Activated T-helper 1 cell treated with anti-CD3 and anti-CD28 coated beads, Interleukin-2, amount 50 U/mL, for 16 hours (primary cell): Measurements from ENCODE around the gene SNRNP48.

Source experiments
- DNase-seq, 2 donors: peaks; one replicate each; pipeline ENCODE4 v3.0.0-alpha.2; 2020; ENCODE audit warnings: low read depth in 1 of 2, low spot score in 1 of 2

SNRNP48 gene

GRCh38 chr6:7593229-7593628, 3.2 kb downstream of the SNRNP48 start:
- no peak for DNase-seq

- DNase-seq, result no peak
Measured at GRCh38 chr6:7594579-7595125, 4.7 kb downstream of the SNRNP48 start.

GRCh38 chr6:7604003-7604402, 14.0 kb downstream of the SNRNP48 start:
- no peak for DNase-seq

GRCh38 chr6:7604506-7604905, 14.5 kb downstream of the SNRNP48 start:
- no peak for DNase-seq

DNA sequence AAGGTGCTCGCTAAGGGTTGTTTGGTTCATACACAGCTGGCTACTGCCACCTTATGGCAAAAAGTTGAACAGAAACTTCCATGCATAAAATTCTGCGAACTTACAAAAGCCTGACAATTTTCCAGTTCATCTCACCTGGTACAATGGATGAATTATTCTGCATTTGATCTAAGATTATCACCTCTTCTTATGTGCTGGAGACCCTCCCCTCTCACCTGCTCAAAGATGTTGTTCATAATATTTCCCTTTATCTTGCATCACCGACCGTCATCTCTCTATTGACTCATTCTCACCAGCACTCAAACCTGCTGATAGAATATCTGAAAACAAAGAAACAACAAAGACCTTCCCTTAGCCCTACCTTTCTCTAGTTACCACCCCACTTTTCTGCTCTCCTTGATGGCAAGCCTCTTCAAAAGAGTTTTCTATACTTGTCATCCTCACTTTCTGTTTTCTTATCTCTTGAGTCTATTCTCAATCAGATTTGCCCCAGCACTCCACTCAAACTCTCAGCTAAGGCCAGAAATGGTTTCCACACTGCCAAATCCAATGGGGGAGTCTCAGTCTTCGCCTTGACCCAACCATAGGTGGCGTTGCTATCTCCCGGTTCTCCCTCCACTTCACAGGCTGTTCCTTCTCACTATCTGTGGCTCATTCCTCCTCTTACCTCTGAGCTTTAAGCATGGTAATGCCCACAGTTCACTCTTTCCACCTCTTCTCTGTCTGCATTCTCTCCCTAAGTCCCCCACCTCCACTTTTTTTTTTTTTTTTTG, 25.8 kb downstream of the SNRNP48 start:
- no peak for DNase-seq

GRCh38 chr6:7617801-7618764, 28.1 kb downstream of the SNRNP48 start:
- no peak for DNase-seq

- DNase-seq, result no peak
Measured at GRCh38 chr6:7621761-7622160, 31.8 kb downstream of the SNRNP48 start.

- no peak for DNase-seq
Measured at GRCh38 chr6:7624796-7625710, 35.1 kb downstream of the SNRNP48 start.

DNA sequence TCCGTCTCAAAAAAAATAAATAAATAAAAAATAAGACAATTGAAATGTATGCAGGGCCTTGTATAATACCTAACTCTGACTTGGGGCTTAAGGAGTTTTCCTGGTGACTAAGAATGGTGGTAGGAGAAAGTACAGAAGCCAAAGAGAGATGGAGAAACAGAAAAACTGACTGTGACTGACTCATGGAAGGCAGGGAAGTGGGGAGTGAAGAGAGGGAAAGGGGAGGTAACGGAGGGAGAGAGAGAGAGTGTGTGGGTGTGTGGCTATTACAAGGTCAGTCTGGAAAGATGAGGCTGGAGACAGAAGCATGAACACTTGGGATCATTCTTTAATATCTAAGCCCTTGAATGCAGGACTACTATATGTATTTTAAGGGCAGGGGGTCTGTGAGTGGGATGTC, 38.5 kb downstream of the SNRNP48 start:
- no peak for DNase-seq

- DNase-seq, result no peak
Measured at GRCh38 chr6:7628909-7629308, 38.9 kb downstream of the SNRNP48 start.

GRCh38 chr6:7629321-7629720, 39.3 kb downstream of the SNRNP48 start:
- no peak for DNase-seq

- DNase-seq, result no peak
Measured at GRCh38 chr6:7630792-7631191, 40.8 kb downstream of the SNRNP48 start.

GRCh38 chr6:7631466-7631865, 41.5 kb downstream of the SNRNP48 start:
- DNase-seq, result no peak

DNA sequence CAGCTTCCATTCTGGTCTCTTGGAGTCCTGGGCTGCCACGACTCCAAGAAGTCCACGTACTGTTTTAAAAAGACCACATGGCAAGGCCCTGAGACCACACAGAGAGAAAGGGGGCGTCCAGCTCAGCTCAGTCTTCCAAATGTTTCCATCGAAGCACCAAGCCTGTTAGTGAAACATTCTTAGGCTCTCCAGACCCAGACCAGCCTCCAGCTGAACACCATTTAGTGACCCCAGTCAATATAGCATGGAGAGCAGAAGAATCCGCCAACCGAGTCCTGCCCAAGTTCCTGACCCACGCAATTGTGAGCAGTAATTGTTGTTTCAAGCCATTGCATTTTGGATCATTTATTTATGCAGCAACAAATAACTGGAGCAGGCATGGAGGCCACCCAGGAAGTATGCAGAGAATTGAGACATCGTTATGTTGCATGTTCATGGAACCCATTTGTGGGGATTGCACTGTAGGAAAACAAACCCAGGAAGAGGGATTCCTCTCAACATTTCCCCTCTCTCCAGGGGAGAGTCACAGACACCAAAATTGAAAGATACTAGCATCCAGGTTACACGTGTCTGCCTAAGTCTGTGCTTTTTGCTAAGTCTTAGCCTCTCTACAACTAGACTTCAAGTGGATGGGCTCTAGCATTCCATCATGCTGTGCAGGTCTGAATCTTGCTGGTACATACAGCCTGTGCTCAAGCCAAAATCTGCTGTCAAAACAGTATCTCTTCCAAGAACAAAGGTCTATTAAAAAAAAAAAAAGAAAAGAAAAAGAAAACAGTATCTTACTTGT, 42.7 kb downstream of the SNRNP48 start:
- DNase-seq, result no peak

DNA sequence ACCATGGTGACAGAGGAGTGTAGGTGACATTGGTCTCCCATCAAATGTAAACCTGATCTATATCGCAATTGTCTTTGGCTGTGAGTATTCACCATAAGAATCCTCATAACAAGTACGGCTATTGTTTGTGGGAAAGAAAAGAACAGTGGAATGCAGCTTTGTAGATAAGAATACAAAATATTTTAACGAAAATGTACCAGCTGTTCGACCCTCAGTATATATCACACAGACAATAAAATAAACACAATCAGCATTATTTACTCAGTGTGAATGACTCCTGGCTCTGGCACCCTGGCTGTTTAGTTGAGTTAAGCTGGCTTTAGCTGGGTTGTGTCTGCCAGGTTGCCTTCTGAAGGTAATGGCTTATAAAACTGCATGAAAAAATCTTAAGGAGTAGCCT, 43.4 kb downstream of the SNRNP48 start:
- no peak for DNase-seq

GRCh38 chr6:7636151-7636550, 46.2 kb downstream of the SNRNP48 start:
- no peak for DNase-seq

GRCh38 chr6:7637533-7637932, 47.5 kb downstream of the SNRNP48 start:
- DNase-seq, result no peak

DNA sequence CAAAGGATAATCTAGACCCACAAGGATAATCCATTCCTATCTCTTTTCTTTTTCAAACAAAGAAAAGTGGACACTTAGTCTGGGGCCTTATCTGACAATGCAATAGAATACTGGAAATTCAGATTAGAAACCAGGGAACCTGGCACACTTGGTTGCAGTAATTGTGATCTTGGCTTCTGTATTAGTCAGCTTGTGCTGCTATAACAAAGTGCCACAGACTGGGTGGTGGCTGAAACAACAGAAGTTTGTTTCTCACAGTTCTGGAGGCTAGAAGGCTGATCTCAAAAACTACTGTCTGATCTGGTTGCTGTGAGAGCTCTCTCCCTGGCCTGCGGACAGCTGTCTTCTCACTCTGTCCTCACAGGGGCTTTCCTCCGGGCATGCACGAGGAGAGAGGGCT, 49.4 kb downstream of the SNRNP48 start:
- no peak for DNase-seq

DNA sequence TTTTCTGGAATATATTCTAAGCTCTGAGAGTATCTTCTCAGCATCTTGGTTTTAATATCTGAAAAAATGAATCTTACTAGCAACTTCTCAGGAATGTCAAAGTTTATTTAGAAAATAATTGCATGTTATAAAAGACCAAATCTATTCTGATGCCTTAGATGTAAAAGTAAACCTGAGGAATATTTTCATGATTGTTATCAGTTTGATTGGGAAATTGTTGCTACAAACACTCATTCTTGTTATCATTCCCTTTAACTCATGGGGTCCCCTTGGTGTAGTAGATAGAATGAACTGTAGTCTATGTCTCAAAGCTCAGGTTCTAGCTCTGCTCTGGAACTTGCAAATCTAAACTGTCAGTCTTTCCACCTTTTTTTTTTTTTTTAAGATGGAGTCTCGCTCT, 50.0 kb downstream of the SNRNP48 start:
- no peak for DNase-seq
